Measurements from ENCODE around the gene ATP5PB.

Gene ATP5PB

DNA sequence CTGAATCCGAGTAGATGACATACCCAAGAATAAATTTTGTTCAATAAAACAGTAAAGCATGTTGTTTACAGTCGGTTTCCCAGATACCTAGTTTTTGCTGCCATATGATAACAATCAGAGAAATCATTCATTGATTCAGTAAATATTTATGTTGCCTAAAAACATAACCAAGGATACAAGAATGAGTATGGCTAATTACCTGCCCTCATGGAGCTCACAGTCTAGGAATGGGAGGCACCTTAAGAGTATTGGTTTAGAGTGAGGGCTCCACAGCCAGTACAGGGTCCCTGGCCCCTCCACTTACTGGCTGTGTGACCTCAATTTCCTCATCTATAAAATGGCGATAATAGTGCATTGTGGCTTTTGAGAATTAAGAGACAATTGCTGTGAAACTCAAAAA lies 921 bp downstream of the ATP5PB start:
- DNase-seq (ENCODE audit: low spot score): no peak
- no CpG with 5 or more reads among the region's 3 CpGs for WGBS, 2 donors (ENCODE audit: extremely low coverage in 2 of 2, insufficient read length in 2 of 2, insufficient replicate concordance in 1 of 2)
- H3K27ac ChIP-seq (replicated peaks; ENCODE audit: low read length): no peak overlapping the region

DNA sequence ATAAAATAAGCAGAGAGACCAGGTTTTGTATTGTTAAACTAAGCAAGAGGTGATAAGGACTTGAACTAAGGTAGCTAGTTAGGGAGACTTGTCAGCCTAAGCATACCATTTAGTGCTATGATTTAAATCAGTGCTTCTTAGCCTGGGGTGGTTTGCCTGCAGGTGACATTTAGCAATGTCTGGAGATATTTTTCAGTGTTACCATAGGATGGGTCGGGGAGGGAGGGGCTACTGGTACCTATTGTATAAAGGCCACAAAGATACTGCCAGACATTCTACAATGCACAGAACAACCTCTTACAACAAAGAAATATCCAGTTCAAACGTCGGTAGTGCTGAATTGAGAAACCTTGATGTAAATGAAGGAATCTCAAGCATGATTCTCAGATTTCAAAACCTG lies 3.3 kb downstream of the ATP5PB start:
- H3K4me1 ChIP-seq (ENCODE audit: control insufficient read depth in 2 of 2, insufficient read depth in 1 of 2, low read depth in 1 of 2, low read length in 2 of 2): peaks cover 5% of the 10 kb centered on the region in 2 donors
- no peak overlapping the region for H3K9ac ChIP-seq (ENCODE audit: low read depth, low read length, poor library complexity)
- H4K91ac ChIP-seq (ENCODE audit: low read depth, low read length, poor library complexity): no peak overlapping the region
- H3K4me2 ChIP-seq (ENCODE audit: insufficient read depth, low read length, poor library complexity, severe bottlenecking): no peak overlapping the region
- H4K8ac ChIP-seq (ENCODE audit: low read depth, low read length): no peak overlapping the region
- no peak overlapping the region for H3K27ac ChIP-seq (replicated peaks; ENCODE audit: low read length)
- H3K18ac ChIP-seq (ENCODE audit: low read length): no peak overlapping the region
- H2AFZ ChIP-seq (ENCODE audit: low read length): no peak overlapping the region
- H3K9me3 ChIP-seq (replicated peaks in 1 of 2; ENCODE audit: control insufficient read depth in 2 of 2, insufficient read depth in 1 of 2, low read depth in 1 of 2, low read length in 2 of 2): no peaks in the 10 kb centered on the region
- H2AK5ac ChIP-seq (ENCODE audit: low read depth, low read length): no peak overlapping the region
- no peaks in the 10 kb centered on the region for H3K27me3 ChIP-seq (ENCODE audit: control insufficient read depth in 3 of 3, insufficient read depth in 3 of 3, low read depth in 1 of 3, low read length in 3 of 3)
- peaks cover 11 to 65% of the 10 kb centered on the region in 2 donors for H3K36me3 ChIP-seq (replicated peaks in 1 of 2; ENCODE audit: control insufficient read depth in 2 of 2, insufficient read depth in 2 of 2, low read length in 2 of 2)
- no CpG with 5 or more reads among the region's 3 CpGs for WGBS, 2 donors (ENCODE audit: extremely low coverage in 2 of 2, insufficient read length in 2 of 2, insufficient replicate concordance in 1 of 2)
- no peak overlapping the region for H2BK12ac ChIP-seq (ENCODE audit: low read length)
- peaks cover 6% of the 10 kb centered on the region for H3K79me1 ChIP-seq (ENCODE audit: low read depth, low read length)
- H3K23ac ChIP-seq (ENCODE audit: low read depth, low read length, poor library complexity): no peak overlapping the region
- H2BK120ac ChIP-seq (ENCODE audit: low read depth, low read length): no peak overlapping the region
- H3K4ac ChIP-seq (ENCODE audit: low read length): no peak overlapping the region
- no peak overlapping the region for H3K4me3 ChIP-seq (ENCODE audit: low read length in 2 of 2)
- no peak overlapping the region for H2BK15ac ChIP-seq (ENCODE audit: low read length)
- DNase-seq (ENCODE audit: low spot score): no peak
- no peak overlapping the region for H2BK5ac ChIP-seq (ENCODE audit: low read length)
- H3K14ac ChIP-seq (ENCODE audit: low read length): no peak overlapping the region

More for the DNA sequence above, 921 bp downstream of the ATP5PB start:
- no peaks in the 10 kb centered on the region for H3K9me3 ChIP-seq (replicated peaks in 1 of 2; ENCODE audit: control insufficient read depth in 2 of 2, insufficient read depth in 1 of 2, low read depth in 1 of 2, low read length in 2 of 2)
- H2BK120ac ChIP-seq (ENCODE audit: low read depth, low read length): no peak overlapping the region
- no peaks in the 10 kb centered on the region for H3K27me3 ChIP-seq (ENCODE audit: control insufficient read depth in 3 of 3, insufficient read depth in 3 of 3, low read depth in 1 of 3, low read length in 3 of 3)
- no peak overlapping the region for H4K91ac ChIP-seq (ENCODE audit: low read depth, low read length, poor library complexity)
- H2BK15ac ChIP-seq (ENCODE audit: low read length): no peak overlapping the region
- H3K4me1 ChIP-seq (ENCODE audit: control insufficient read depth in 2 of 2, insufficient read depth in 1 of 2, low read depth in 1 of 2, low read length in 2 of 2): peaks cover 5 to 8% of the 10 kb centered on the region in 2 donors
- H3K36me3 ChIP-seq (replicated peaks in 1 of 2; ENCODE audit: control insufficient read depth in 2 of 2, insufficient read depth in 2 of 2, low read length in 2 of 2): peaks cover 12 to 65% of the 10 kb centered on the region in 2 donors
- no peak overlapping the region for H3K14ac ChIP-seq (ENCODE audit: low read length)
- H3K23ac ChIP-seq (ENCODE audit: low read depth, low read length, poor library complexity): no peak overlapping the region
- H3K4me2 ChIP-seq (ENCODE audit: insufficient read depth, low read length, poor library complexity, severe bottlenecking): peak overlapping the region; percentile 69
- H2AFZ ChIP-seq (ENCODE audit: low read length): no peak overlapping the region
- peaks cover 6% of the 10 kb centered on the region for H3K79me1 ChIP-seq (ENCODE audit: low read depth, low read length)
- no peak overlapping the region for H2AK5ac ChIP-seq (ENCODE audit: low read depth, low read length)
- H2BK5ac ChIP-seq (ENCODE audit: low read length): no peak overlapping the region
- no peak overlapping the region for H2BK12ac ChIP-seq (ENCODE audit: low read length)
- no peak overlapping the region for H3K18ac ChIP-seq (ENCODE audit: low read length)
- no peak overlapping the region for H3K9ac ChIP-seq (ENCODE audit: low read depth, low read length, poor library complexity)
- H4K8ac ChIP-seq (ENCODE audit: low read depth, low read length): no peak overlapping the region
- peak overlapping the region; percentile 79 to 88 for H3K4me3 ChIP-seq (ENCODE audit: low read length in 2 of 2)
- no peak overlapping the region for H3K4ac ChIP-seq (ENCODE audit: low read length)

DNA sequence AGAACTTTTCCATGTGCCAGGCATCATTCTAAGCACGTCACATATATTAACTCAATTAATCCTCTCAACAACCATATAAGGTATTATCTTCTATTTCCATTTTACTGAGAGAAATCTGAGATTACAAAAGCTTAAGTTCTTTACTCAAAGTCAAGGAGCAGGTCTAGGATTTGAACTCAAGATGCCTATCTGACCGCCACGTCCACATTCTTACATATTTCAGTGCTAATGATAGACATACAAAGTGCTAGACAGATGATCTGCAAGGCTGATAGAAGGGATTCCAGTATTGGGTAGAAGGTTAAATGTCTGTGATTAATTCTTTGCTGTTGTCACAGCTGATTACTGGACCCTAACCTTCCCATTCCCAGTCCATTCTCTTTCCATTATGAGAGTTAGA lies 4.4 kb downstream of the ATP5PB start:
- no peak overlapping the region for H3K4me2 ChIP-seq (ENCODE audit: insufficient read depth, low read length, poor library complexity, severe bottlenecking)
- H3K4me3 ChIP-seq (ENCODE audit: low read length in 2 of 2): no peak overlapping the region
- no peak overlapping the region for H2BK15ac ChIP-seq (ENCODE audit: low read length)
- H3K9me3 ChIP-seq (replicated peaks in 1 of 2; ENCODE audit: control insufficient read depth in 2 of 2, insufficient read depth in 1 of 2, low read depth in 1 of 2, low read length in 2 of 2): no peaks in the 10 kb centered on the region
- no peak overlapping the region for H4K8ac ChIP-seq (ENCODE audit: low read depth, low read length)
- peaks cover 3 to 4% of the 10 kb centered on the region in 2 donors for H3K4me1 ChIP-seq (ENCODE audit: control insufficient read depth in 2 of 2, insufficient read depth in 1 of 2, low read depth in 1 of 2, low read length in 2 of 2)
- H3K79me1 ChIP-seq (ENCODE audit: low read depth, low read length): peaks cover 2% of the 10 kb centered on the region
- no peak overlapping the region for H2BK12ac ChIP-seq (ENCODE audit: low read length)
- H2AFZ ChIP-seq (ENCODE audit: low read length): no peak overlapping the region
- no peak overlapping the region for H4K91ac ChIP-seq (ENCODE audit: low read depth, low read length, poor library complexity)
- H2BK5ac ChIP-seq (ENCODE audit: low read length): no peak overlapping the region
- H3K4ac ChIP-seq (ENCODE audit: low read length): no peak overlapping the region
- WGBS, 2 donors (ENCODE audit: extremely low coverage in 2 of 2, insufficient read length in 2 of 2, insufficient replicate concordance in 1 of 2): no CpG with 5 or more reads among the region's 3 CpGs
- no peak overlapping the region for H3K18ac ChIP-seq (ENCODE audit: low read length)
- no peak overlapping the region for H3K23ac ChIP-seq (ENCODE audit: low read depth, low read length, poor library complexity)
- no peak overlapping the region for H3K14ac ChIP-seq (ENCODE audit: low read length)
- H3K9ac ChIP-seq (ENCODE audit: low read depth, low read length, poor library complexity): no peak overlapping the region
- peaks cover 14 to 76% of the 10 kb centered on the region in 2 donors for H3K36me3 ChIP-seq (replicated peaks in 1 of 2; ENCODE audit: control insufficient read depth in 2 of 2, insufficient read depth in 2 of 2, low read length in 2 of 2)
- H2AK5ac ChIP-seq (ENCODE audit: low read depth, low read length): no peak overlapping the region
- no peak overlapping the region for H3K27ac ChIP-seq (replicated peaks; ENCODE audit: low read length)
- no peak for DNase-seq (ENCODE audit: low spot score)
- H3K27me3 ChIP-seq (ENCODE audit: control insufficient read depth in 3 of 3, insufficient read depth in 3 of 3, low read depth in 1 of 3, low read length in 3 of 3): no peaks in the 10 kb centered on the region
- H2BK120ac ChIP-seq (ENCODE audit: low read depth, low read length): no peak overlapping the region

- Histone ChIP-seq H3K23ac (ENCODE audit: low read depth, low read length, poor library complexity) (no peak overlapping the region), H4K91ac (ENCODE audit: low read depth, low read length, poor library complexity) (no peak overlapping the region), H3K4me3 (ENCODE audit: low read length in 2 of 2) (no peak overlapping the region), H3K27me3 (ENCODE audit: control insufficient read depth in 3 of 3, insufficient read depth in 3 of 3, low read depth in 1 of 3, low read length in 3 of 3) (no peaks in the 10 kb centered on the region), H3K36me3 (replicated peaks in 1 of 2; ENCODE audit: control insufficient read depth in 2 of 2, insufficient read depth in 2 of 2, low read length in 2 of 2) (peaks cover 16 to 89% of the 10 kb centered on the region in 2 donors), H2AFZ (ENCODE audit: low read length) (no peak overlapping the region), H2BK15ac (ENCODE audit: low read length) (no peak overlapping the region), H3K4ac (ENCODE audit: low read length) (no peak overlapping the region), H2AK5ac (ENCODE audit: low read depth, low read length) (no peak overlapping the region), H2BK12ac (ENCODE audit: low read length) (no peak overlapping the region), H2BK120ac (ENCODE audit: low read depth, low read length) (no peak overlapping the region), H3K79me1 (ENCODE audit: low read depth, low read length) (no peaks in the 10 kb centered on the region), H3K14ac (ENCODE audit: low read length) (no peak overlapping the region), H3K4me1 (ENCODE audit: control insufficient read depth in 2 of 2, insufficient read depth in 1 of 2, low read depth in 1 of 2, low read length in 2 of 2) (peaks cover 2 to 3% of the 10 kb centered on the region in 2 donors), H3K18ac (ENCODE audit: low read length) (no peak overlapping the region), H3K4me2 (ENCODE audit: insufficient read depth, low read length, poor library complexity, severe bottlenecking) (no peak overlapping the region), H2BK5ac (ENCODE audit: low read length) (no peak overlapping the region), H3K9me3 (replicated peaks in 1 of 2; ENCODE audit: control insufficient read depth in 2 of 2, insufficient read depth in 1 of 2, low read depth in 1 of 2, low read length in 2 of 2) (no peaks in the 10 kb centered on the region), H3K27ac (replicated peaks; ENCODE audit: low read length) (no peak overlapping the region), H4K8ac (ENCODE audit: low read depth, low read length) (no peak overlapping the region), H3K9ac (ENCODE audit: low read depth, low read length, poor library complexity) (no peak overlapping the region)
- no peak for DNase-seq (ENCODE audit: low spot score)
- no CpG with 5 or more reads among the region's 5 CpGs for WGBS, 2 donors (ENCODE audit: extremely low coverage in 2 of 2, insufficient read length in 2 of 2, insufficient replicate concordance in 1 of 2)
These were observed 5.8 kb downstream of the ATP5PB start for GRCh38 chr1:111454859-111455641.
